AG04449 (cell line): ENCODE measurements around the gene BECN2.
A peak's percentile ranks its signal among the peaks of the same experiment; 100 is the strongest.

ENCODE experiments used
- CTCF ChIA-PET: fragments of 350-600 bp; formaldehyde crosslinking; extraction: SDS; loops from one replicate; lab custom pipeline; 2021; ENCODE audit warnings: antibody characterized with exemption; lab: Yijun Ruan, JAX
- POLR2A ChIA-PET: fragments of 400-600, 350-600 bp; formaldehyde crosslinking; extraction: SDS; loops from one replicate; lab custom pipeline; 2020; ENCODE audit warnings: antibody characterized with exemption, inconsistent platforms; lab: Yijun Ruan, JAX
- DNase-seq: peaks from one replicate; pipeline ENCODE4 v3.0.0-alpha.2; 2010; ENCODE audit warnings: low read depth, low spot score
- H3K4me3 ChIP-seq: 2 replicates; pipeline ENCODE4 v1.5.1; 2011; ENCODE audit warnings: low read depth, mild to moderate bottlenecking, control low read depth, low read length
- TF ChIP-seq, protein P1 (sequence below): IDR thresholded peaks from one replicate; pipeline ENCODE4 v1.5.1; 2011; ENCODE audit warnings: mild to moderate bottlenecking, moderate library complexity, low read length, control low read depth, inconsistent platforms; ENCODE audit not compliant: insufficient read depth; ENCODE audit errors: missing control alignments

Gene BECN2

DNA sequence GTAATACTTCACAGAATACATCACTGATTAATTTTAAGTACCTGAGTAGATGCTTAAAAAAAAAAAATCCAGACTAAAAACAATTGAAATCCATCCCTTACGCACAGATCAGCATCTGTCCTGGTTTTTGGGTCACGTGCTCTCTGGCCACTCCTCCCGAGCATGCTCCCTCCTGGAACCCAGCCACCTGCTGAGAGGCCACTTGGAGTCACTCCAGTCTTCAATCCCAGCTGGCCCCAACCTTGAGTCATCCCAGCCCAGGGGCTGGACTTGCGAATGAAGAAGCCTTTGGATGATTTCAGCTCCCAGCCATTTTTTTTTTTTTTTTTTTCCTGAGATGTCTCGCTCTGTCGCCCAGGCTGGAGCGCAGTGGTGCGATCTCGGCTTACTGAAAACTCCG, 32.5 kb downstream of the BECN2 start:
- DNase-seq, result peak; percentile 14
- CTCF ChIA-PET, result interaction anchor here (0.6 kb wide), 1 partner anchor 8 kb away, joined by 3 read pairs; the partner anchor contains the start of gene MAP1LC3C
- POLR2A ChIA-PET, result no interaction called here
- TF ChIP-seq, protein P1, sequence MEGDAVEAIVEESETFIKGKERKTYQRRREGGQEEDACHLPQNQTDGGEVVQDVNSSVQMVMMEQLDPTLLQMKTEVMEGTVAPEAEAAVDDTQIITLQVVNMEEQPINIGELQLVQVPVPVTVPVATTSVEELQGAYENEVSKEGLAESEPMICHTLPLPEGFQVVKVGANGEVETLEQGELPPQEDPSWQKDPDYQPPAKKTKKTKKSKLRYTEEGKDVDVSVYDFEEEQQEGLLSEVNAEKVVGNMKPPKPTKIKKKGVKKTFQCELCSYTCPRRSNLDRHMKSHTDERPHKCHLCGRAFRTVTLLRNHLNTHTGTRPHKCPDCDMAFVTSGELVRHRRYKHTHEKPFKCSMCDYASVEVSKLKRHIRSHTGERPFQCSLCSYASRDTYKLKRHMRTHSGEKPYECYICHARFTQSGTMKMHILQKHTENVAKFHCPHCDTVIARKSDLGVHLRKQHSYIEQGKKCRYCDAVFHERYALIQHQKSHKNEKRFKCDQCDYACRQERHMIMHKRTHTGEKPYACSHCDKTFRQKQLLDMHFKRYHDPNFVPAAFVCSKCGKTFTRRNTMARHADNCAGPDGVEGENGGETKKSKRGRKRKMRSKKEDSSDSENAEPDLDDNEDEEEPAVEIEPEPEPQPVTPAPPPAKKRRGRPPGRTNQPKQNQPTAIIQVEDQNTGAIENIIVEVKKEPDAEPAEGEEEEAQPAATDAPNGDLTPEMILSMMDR, result no peak
- no peak overlapping the region for H3K4me3 ChIP-seq

DNA sequence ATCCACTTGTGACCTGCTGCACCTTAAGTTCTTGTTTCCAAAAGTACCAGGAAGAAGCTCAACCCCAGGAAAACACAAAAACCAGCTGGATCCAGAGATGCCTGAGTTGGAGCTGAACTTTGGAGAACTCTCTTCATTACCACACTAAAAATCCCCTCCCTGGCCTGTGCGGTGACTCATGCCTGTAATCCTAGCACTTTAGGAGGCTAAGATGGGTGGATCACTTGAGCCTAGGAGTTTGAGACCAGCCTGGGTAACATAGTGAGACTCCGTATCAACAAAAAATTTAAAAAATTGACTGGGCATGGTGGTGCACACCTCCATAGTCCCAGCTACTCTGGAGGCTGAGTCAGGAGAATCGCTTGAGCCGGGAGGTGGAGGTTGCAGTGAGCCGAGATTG, 35.2 kb downstream of the BECN2 start:
- POLR2A ChIA-PET, result no interaction called here
- no peak overlapping the region for H3K4me3 ChIP-seq
- TF ChIP-seq, protein P1, result no peak
- CTCF ChIA-PET, result no interaction called here
- no peak for DNase-seq

DNA sequence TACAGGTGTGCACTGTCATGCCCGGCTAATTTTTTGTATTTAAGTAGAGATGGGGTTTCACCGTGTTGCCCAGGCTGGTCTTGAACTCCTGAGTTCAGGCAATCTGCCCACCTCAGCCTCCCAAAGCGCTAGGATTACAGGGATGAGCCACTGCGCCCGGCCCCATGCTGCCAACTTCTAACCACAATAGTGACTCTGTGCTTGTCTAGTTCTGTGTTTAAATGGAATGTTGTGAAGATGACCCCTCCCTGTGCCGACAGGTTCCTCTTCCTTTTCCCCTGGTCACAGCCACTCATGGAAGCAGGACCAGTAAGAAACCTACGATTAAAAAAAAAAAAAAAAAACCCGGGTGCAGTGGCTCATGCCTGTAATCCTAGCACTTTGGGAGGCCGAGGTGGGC, 36.6 kb downstream of the BECN2 start:
- CTCF ChIA-PET, result interaction anchor here (1.3 to 7.2 kb wide), 2 partner anchors 97 to 383 kb away, joined by 3 to 73 read pairs; no protein-coding TSS in a partner anchor
- no peak overlapping the region for H3K4me3 ChIP-seq
- DNase-seq, result no peak
- TF ChIP-seq, protein P1, result no peak
- POLR2A ChIA-PET, result no interaction called here

DNA sequence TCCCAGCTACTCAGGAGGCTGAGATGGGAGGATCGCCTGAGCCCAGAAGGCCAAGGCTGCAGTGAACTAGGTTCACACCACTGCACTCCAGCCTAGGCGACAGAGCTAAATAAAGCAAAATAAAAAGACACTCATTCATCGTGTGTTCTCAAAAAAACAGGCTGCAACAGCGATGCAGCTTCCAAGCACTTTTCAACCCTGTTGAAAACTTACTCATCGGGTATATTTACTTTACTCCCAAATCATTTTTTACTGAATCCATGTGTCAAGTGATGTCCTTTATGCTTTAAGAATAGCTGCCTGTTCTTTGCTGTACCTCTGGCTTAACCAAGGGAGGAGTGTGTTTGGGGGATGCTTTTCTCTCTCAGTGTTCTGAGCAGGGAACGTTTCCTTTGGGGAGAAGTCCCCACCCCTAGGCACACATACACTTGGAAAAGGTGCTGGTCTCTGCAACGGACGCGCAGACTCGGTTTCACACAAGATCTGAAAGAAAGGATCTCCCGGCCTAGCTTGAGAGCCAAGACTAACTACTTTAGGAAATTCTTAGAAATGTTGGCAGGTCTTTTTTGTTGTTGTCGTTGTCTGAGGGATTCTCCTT, 39.9 kb downstream of the BECN2 start:
- TF ChIP-seq, protein P1, result no peak
- no peak overlapping the region for H3K4me3 ChIP-seq
- CTCF ChIA-PET, result interaction anchor here (1.1 to 7.2 kb wide), 14 partner anchors 10 to 459 kb away, joined by 3 to 73 read pairs (median 8); no protein-coding TSS in a partner anchor
- DNase-seq, result no peak
- POLR2A ChIA-PET, result no interaction called here

DNA sequence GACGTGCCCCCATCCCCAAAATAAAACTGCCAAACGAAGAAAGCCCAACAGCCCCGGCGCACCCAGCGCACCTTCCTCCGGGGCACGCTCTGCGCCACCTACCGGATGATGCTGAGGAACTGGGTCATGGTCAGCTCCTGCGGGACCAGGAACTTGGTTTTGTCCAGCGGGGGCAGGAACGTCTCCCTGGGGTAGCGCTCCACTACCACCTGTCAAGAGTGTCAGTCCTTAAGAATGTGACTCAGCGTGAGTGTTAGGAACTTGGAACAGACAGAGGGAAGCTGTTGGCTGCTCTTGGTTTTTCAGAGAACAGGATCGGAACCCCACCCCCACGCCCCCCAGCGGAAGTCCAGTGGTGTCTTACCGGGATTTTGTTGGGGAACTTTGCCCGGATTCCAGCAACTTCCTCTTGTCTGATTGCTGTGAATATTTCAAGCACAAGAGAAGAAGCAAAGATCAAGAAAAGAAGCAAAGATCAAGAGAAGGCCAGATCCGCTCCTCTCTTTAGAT, 40.9 kb downstream of the BECN2 start:
- CTCF ChIA-PET, result interaction anchor here (0.8 to 7.2 kb wide), 29 partner anchors 8 to 461 kb away, joined by 3 to 73 read pairs (median 4); partner anchors contain the start of gene EXO1
- POLR2A ChIA-PET, result no interaction called here
- DNase-seq, result no peak
- TF ChIP-seq, protein P1, result peak; percentile 77
- peak overlapping the region; percentile 54 for H3K4me3 ChIP-seq

DNA sequence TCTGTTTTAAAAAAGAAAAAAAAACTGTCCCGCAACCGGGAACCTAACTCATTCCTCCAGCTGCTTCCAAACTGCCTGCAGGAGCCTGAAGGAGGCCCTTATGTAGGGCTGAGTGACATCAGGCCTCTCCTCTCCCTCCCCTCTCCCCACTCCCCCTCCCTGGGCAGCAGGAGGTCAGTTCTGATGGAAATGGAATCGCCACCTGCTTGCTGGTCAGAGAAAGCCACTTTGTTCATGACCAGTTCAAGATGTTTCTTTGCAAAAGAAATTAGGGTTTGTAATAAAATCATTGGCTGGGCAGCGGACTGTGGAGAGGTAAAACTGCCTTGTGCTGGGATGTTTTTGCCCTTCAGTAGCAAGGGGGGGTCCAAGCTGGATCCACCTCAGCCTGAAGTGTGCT, 41.5 kb downstream of the BECN2 start, which contains the start of gene MAP1LC3C:
Gene MAP1LC3C (minus strand): TSS at position 73 of the 400 bp plus-strand sequence. CDS start 90 bp downstream, outside the sequence.
- no peak for DNase-seq
- POLR2A ChIA-PET, result no interaction called here
- CTCF ChIA-PET, result interaction anchor here (0.8 to 7.2 kb wide), 28 partner anchors 9 to 462 kb away, joined by 3 to 73 read pairs (median 4); partner anchors contain the start of gene EXO1
- peak within 1 kb of the TSS; percentile 54 for H3K4me3 ChIP-seq
- TF ChIP-seq, protein P1, result no peak
